GM19193 (cell line): ENCODE measurements around the gene WNT2.

ENCODE experiments used
- POLR2A ChIP-seq: IDR thresholded peaks from 4 replicates; pipeline ENCODE4 v1.6.1; 2011; ENCODE audit not compliant: insufficient read depth, insufficient read length; ENCODE audit errors: extremely low read depth

WNT2 gene

GRCh38 chr7:117248829-117249228, 74.0 kb downstream of the WNT2 start:
- no peak for TF ChIP-seq POLR2A

GRCh38 chr7:117247809-117248208, 75.0 kb downstream of the WNT2 start:
- no peak for TF ChIP-seq POLR2A

GRCh38 chr7:117243390-117243789, 79.5 kb downstream of the WNT2 start:
- TF ChIP-seq POLR2A = no peak

- no peak for TF ChIP-seq POLR2A
Measured at GRCh38 chr7:117241088-117241487, 81.8 kb downstream of the WNT2 start.

GRCh38 chr7:117238937-117239336, 83.9 kb downstream of the WNT2 start:
- no peak for TF ChIP-seq POLR2A

- TF ChIP-seq POLR2A = no peak
Measured at GRCh38 chr7:117238472-117238871, 84.4 kb downstream of the WNT2 start.

- no peak for TF ChIP-seq POLR2A
Measured at GRCh38 chr7:117237646-117238045, 85.2 kb downstream of the WNT2 start.

GRCh38 chr7:117231047-117231359, 91.9 kb downstream of the WNT2 start:
- no peak for TF ChIP-seq POLR2A

GRCh38 chr7:117230276-117231046, 92.4 kb downstream of the WNT2 start:
- no peak for TF ChIP-seq POLR2A

- TF ChIP-seq POLR2A = no peak
Measured at GRCh38 chr7:117229350-117229749, 93.5 kb downstream of the WNT2 start.

GRCh38 chr7:117227091-117227490, 95.8 kb downstream of the WNT2 start:
- no peak for TF ChIP-seq POLR2A

GRCh38 chr7:117225536-117225935, 97.3 kb downstream of the WNT2 start:
- TF ChIP-seq POLR2A = no peak
